Measurements from ENCODE around the gene UBE2N. TPM values are rescaled to one million over a fixed set of nuclear protein-coding genes. Genes with fewer than 3 reads are reported as not detected.

Gene UBE2N
- total and polyA plus RNA-seq, 2 donors: 64.5 to 132 TPM

DNA sequence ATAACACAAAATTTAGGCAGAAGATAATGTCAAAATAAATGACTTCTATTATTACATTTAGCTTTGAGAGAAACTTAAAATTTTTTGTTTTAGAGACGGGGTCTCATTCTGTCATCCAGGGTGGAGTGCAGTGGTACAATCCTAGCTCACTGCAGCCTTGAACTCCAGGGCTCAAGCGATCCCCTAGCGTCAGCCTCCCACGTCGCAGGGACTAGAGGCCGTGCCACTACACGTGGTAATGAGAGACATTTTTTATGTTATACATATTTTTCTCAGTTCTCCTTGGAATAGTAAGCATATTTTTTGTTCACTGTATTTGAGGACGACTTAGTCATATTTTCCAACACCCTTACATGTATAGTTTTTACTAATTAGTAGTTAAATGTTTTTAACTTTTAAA is 85.5 kb downstream of the UBE2N start:
- Histone ChIP-seq H3K27ac (ENCODE audit: low read depth) (no peak overlapping the region), H3K4me1 (ENCODE audit: insufficient read depth) (no peaks in the 10 kb centered on the region)
- WGBS: 90% methylated on average over 8 of the region's 8 CpGs

More for the DNA sequence above, 85.5 kb downstream of the UBE2N start:
- no peak for DNase-seq (ENCODE audit: extremely low spot score)
- H3K4me3 ChIP-seq (ENCODE audit: low read depth, low read length): no peak overlapping the region
- H3K36me3 ChIP-seq (ENCODE audit: insufficient read depth): no peaks in the 10 kb centered on the region

Small RNA genes within 50 kb of the gene (small RNA-seq; reads per million reads assigned to genes)
- not detected for gene RF00019

Other genes starting within 250 kb of the UBE2N start
- gene NUDT4, start 64.0 kb downstream of the UBE2N start, total RNA-seq: 103 TPM
- gene NUDT4, start 64.0 kb downstream of the UBE2N start, polyA plus RNA-seq: 46.4 TPM
- gene MRPL42, start 25.6 kb upstream of the UBE2N start, total RNA-seq: 83.2 TPM
- 30.6 TPM for gene MRPL42, start 25.6 kb upstream of the UBE2N start, polyA plus RNA-seq
- 57.7 TPM for gene SOCS2, start 130.7 kb upstream of the UBE2N start, total RNA-seq
- 67.9 TPM for gene SOCS2, start 130.7 kb upstream of the UBE2N start, polyA plus RNA-seq
- 22.7 TPM for gene CRADD, start 235.4 kb upstream of the UBE2N start, total RNA-seq
- 29.6 TPM for gene CRADD, start 235.4 kb upstream of the UBE2N start, polyA plus RNA-seq